Measurements from ENCODE around the gene CMTM3.
"Not testable (repeated sequence)": the region's sequence is repeated elsewhere in the genome, so short reads cannot be mapped to it uniquely, and the experiment has no call there.

Gene CMTM3

DNA sequence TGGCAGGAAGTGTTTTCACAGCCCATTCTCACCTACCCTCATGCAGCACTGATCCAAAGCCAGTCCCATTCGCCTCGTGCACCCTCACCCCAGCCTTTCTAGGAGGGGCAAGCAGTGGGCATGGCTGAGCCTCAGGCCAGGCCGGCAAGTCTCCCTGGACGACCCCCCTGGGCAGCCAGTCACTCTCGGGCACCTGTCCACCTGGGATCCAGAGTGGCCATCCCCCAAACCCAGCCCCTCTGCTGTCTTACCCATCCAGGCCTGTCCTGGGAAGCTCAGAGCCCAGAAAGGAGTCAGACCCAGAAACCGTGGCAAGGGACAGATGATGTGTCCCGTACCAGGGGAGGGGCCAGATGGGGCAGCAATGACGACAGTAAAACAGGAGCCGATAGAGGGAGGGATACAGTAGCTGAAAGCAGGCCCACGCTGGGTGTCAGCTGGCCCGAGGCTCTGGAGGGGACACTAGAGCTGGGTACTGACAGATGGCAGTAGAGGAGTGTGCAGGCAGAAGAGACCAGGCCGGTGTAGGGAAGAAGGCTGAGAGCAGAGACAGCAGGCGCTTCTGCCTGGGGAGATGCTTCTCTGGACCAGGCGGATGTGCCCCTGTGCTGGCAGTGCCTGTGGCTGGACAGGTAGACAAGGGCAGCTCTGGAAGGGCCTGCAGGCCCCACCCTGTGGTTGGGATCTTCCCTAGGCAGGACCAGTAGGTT lies 5.8 kb downstream of the CMTM3 start:
- no peak for DNase-seq

DNA sequence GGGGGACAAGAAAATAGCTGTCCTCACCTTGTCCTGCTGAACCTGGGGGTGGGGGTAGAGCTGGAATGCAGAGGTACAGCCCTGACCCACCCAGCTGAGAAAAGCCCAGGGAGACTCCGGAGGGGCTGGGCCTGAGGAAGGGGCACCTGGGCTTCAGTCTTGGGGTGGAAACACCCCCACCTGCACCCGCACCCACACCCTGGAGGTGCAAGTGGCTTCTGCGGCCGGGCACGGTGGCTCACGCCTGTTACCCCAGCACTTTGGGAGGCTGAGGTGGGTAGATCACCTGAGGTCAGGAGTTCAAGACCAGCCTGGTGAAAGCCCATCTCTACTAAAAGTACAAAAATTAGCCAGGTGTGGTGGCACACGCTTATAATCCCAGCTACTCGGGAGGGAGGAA lies 7.4 kb downstream of the CMTM3 start:
- DNase-seq, result not testable (repeated sequence)

DNA sequence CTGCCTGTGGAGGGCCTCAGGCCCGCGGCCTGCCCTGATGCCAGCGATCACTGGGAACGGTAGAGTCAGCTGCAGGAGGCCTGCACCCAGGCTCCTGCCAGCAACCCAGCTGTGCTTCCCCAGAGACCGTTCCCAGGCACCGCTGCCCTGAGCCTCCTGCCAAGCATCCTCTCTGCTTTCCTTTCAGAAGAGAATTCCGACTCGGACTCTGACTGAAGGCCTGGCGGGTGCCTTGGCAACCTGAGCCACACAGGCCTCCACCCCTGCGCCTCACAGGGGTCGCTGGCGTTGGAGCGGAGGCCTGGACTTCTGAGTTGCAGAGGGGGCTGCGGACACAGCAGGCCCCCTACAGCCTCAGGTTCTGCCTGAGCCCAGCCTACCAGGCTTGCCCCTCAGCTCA lies 7.9 kb downstream of the CMTM3 start:
- DNase-seq, result no peak

DNA sequence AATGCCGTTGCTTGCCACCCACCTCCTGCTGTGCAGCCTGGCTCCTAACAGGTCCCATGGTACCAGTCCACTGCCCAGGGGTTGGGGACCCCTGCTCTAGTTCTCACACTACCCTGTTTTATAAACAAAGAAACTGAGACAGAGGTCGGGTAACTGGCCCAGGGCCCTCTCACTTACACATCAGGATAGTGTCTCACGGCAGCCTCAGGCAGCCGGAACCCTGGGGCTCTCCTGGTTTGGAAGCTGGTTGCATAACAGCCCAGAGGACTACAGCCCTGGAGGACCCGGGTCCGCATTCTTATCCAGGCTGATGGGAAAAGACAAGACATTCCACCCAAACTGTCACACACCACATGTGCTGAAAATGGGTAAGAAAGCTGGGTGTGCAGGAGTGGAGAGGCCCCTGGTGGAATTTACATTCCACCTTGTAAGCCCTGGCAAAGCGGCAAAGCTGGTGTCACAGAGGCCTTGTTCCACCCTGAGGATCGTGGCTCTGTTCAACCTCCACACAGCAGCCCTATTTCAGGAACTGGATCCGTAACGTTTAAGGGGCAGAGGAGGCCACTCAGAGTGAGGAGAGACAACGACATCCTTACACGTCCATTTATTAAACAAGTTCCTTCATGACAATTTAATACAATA lies 9.8 kb downstream of the CMTM3 start:
- no peak for DNase-seq

DNA sequence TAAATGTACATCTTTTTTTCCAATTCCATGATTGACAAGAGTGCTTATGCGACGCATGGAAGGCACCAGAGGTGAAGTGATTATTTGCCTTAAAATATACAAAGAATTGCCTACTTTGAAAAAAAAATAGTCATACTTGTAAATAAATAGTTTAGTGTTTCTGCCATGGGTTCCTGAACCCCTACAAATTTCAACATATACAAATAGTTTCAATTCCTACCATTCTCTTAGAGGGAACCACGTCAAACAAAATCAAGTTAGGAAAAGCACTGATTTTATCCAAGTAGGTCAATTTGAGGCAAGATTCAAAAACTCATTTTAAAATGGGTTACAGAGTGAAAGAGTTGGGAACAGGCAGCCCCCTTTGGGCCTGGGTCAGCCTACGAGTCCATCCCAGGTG lies 11.7 kb downstream of the CMTM3 start:
- no peak for DNase-seq

DNA sequence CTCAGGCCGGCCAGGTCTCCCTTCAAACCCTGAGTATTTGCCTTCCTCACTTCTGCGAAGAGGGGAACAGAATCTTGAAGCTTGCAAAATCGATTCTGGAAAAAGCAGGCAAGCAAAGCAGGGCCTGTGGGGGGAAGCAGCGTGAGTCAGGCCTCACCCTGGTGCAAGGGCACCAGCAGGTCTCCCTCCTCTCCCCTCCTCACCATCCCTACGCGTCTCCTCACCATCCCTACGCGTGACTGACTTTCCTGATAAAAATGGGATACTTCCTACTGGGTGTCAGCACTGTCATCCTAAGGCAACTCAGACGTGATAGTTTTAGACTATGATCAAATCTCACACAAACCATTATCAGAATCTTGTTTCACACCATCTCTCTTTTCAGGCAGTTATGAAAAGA lies 12.1 kb downstream of the CMTM3 start:
- no peak for DNase-seq

DNA sequence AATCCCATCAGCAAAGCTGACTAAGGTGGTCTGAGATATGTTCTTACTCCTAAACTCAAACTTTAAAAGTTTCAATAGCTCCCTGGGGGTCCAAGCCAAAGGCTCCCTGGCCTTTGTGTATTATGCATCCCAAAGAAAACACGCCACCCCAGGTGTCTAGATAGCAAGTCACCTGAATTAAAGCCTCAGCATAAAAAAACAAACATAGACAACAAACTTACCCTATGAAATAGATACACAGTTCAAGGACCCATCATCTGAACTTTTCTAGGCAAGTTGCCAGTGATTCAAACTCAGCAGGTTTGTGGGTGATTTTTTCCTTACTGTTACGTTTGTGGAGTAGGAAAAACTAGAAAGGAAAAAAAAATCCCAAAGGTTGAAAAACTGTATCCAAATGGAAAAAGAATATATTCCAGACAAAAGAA lies 12.5 kb downstream of the CMTM3 start:
- DNase-seq, result no peak

DNA sequence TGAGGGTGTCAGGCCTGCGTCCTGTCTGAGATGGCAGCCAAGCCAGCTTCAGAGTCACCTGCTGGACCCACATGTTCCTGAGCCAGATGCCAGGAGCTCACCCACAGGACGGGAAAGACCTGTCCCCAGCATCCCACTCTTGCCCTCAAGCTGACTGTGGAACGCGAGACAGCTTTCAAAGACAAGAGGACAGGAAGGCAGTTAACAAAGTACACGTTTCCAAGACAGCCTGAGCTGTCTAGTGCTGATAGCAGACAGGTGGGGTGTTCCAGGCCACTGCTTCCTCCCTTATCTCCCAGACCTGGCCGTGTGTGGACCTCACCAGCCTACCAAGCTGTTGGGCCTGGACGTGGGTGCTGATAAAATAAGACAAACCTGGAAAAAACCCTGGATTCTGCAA lies 13.2 kb downstream of the CMTM3 start:
- DNase-seq, result no peak

DNA sequence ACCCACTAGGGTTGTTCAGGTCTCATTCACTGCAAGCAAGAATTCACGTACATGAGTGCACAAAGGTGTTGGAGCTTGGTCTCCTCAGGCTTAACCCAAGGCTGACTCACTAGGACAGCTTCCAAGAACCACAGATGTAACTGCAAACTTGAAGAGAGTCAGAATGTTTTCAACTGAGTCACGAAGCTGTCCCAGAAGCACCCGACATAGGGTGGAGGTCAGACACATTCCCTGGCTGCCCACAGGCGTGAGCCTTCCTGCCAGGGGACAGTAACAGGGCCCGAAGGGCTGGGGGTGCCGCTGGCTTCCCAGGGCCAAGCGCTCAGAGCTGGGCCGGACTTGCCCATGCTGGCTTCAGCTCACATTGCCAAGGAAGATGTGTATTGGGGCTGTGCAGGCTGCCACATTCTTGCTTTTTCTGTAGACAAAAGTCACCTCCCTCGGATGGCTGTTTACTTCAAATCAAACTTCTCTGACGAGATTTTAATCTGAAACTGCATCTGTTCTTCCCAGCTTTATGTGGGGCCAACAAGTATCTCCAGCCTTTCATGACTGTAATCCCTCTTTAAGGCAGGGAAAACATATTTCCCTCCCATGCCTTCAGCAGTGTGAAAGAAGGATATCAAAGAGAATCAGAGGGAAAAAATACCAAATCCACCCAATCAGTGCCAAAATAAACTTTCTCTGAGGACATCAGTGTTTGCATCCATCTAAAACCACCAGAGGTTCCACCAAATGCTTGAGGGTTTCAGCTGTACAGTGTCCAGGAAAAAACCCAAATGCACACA lies 14.3 kb downstream of the CMTM3 start:
- no peak for DNase-seq

DNA sequence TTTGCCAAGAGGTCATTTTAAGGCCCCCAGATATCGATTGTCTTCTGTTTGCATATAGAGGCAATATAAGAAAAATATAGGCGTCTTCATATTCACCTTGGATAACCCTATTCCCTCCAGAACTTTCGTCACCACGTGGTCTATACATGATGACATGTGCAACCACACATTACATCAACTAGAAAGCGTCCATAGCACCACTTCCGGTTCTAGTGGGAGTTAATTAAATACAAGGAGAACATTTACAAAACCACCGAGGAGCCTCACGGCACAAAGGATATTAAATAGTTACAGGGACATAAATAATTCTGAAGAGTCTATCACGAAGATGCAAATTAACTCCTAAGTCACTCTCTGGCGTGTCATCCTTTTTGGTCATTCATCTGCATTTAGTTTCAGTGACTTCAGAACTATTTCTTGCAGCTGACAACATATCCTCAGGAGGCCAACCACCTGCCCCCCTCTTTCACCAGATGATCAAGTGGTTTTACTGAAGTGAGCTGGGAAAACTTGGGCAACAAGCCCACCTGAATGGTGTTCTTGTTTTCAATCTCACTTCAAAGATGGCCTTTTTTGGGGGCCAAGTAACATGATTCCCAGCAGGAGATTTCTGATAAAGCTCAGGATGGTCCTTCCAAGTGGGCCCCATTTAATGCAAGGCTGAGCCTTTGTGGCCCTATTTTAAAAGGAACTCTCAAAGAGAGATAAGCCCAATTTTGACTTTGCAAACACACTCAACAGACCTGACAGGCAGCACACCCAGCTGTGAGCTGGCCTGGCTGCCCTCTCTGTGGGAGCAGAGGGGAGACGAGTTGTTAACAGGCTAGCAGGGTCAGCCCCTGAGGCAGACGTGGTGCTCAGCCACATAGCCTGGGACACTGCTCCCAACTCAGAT lies 15.3 kb downstream of the CMTM3 start:
- no peak for DNase-seq

DNA sequence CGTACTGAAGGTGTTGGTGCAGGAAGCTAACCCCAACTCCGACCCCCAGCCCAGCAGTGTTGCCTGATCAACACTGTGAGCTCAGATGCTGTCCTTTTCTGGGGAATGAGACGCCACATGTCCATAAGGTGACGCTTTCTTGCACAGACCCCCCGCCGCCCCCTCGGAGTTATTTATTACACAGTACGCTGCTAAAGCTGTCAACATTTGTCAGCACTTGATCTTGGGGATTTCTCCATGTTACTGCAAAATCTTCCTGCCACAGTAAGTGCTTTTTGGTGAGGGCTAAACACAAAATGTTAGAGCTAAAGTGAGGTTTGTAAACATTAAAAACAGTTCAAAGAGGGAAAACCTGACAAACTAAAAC lies 15.9 kb downstream of the CMTM3 start:
- DNase-seq, result no peak

DNA sequence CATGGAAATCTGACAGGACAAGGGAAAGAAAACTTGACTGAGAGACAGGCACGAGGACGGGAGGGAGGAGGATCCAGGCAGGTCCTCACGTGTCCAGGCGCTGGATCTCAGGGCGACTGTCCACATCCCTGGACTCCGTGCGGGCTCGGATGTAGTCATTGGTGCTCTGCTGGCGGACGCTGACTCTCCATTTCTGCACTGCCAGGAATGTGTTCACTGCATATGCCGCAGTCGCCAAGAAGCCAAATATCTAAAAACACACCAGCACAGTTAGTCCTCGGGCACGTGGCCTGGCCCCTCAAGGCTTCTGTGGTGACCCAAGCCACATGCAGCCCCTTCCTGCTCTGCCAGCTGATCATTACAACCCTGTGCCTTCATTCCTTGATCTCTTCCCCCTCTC lies 17.5 kb downstream of the CMTM3 start:
- no peak for DNase-seq

DNA sequence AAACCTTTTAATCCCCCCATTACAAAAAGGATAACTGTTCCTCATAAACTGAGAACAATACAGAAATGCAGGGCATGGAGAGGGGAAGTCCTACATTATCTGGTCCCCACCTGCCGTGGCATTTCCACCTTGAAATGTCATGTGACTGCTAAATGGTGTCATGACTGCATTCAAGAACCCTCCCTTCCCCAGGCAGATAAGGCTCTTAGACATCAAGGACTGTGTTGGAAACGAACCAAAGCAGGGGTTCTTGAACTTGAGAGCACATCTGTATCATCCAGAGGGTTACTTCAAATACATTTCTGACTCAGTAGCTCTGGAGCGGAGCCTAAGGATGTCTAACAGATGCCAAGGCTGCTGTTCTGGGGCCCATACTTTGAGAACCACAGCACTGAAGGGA lies 18.4 kb downstream of the CMTM3 start:
- DNase-seq, result no peak

DNA sequence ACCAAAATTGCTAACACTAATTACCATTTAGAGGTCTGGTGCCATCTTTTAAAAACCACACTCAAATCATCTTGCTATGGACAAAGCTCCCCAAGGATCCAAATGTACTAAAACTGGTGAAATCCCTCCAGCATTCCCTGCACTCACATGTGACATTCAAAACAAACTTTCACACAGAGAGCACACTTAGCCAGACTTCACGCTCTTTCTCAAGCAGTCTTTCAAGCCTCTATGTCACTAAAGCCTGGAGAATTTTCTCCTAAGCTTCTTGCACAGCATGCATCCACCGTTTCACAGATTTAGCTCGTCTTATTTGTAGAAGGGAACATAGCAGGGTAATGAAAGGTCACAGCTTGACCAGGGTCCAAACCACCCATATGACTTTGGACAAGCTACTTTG lies 19.3 kb downstream of the CMTM3 start:
- no peak for DNase-seq

DNA sequence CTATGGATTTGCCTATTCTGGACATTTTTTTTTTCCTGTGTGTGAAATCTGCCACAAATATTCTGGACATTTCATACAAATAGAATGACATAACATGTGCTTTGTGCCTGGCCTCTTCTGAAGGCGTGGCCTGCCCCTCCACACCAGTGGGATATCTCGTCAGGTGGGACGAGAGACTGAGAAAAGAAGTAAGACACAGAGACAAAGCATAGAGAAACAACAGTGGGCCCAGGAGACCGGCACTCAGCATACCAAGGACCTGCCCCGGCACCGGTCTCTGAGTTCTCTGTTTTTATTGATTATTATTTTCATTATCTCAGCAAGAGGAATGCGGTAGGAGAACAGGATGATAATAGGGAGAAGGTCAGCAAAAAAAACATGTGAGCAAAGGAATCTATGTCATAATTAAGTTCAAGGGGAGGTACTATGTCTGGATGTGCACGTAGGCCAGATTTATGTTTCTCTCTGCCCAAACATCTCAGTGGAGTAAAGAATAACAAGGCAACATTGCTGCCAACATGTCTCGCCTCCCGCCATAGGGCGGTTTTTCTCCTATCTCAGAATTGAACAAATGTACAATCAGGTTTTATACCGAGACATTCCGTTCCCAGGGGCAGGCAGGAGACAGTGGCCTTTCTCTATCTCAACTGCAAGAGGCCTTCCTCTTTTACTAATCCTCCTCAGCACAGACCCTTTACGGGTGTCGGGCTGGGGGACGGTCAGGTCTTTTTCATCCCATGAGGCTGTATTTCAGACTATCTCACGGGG lies 23.3 kb downstream of the CMTM3 start:
- DNase-seq, result not testable (repeated sequence)

DNA sequence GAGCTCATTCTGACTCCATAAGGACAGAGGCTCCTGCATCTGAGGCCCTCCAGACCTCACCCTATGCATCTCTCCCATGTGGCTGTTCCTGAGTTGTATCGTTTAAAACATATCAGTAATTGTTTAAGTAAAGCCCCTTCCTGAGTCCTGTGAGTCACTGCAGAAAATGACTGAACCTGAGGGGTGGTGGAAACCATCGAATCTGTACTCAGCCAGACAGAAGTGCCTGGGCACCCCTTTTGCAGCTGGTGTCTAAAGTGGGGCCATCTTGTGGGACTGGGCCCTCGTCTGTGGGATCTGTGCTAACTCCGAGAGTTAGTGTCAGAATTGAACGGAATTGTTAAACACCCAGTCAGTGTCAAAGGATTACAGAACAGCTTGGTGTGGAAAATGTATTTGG lies 25.4 kb downstream of the CMTM3 start:
- no peak for DNase-seq

DNA sequence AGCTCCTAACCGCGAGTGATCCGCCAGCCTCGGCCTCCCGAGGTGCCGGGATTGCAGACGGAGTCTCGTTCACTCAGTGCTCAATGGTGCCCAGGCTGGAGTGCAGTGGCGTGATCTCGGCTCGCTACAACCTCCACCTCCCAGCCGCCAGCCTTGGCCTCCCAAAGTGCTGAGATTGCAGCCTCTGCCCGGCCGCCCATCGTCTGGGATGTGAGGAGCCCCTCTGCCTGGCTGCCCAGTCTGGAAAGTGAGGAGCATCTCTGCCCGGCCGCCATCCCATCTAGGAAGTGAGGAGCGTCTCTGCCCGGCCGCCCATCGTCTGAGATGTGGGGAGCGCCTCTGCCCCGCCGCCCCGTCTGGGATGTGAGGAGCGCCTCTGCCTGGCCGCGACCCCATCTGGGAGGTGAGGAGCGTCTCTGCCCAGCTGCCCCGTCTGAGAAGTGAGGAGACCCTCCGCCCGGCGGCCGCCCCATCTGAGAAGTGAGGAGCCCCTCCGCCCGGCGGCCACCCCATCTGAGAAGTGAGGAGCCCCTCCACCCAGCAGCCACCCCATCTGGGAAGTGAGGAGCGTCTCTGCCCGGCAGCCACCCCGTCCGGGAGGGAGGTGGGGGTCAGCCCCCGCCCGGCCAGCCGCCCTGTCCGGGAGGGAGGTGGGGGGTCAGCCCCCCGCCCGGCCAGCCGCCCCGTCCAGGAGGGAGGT lies 26.2 kb downstream of the CMTM3 start:
- not testable (repeated sequence) for DNase-seq

DNA sequence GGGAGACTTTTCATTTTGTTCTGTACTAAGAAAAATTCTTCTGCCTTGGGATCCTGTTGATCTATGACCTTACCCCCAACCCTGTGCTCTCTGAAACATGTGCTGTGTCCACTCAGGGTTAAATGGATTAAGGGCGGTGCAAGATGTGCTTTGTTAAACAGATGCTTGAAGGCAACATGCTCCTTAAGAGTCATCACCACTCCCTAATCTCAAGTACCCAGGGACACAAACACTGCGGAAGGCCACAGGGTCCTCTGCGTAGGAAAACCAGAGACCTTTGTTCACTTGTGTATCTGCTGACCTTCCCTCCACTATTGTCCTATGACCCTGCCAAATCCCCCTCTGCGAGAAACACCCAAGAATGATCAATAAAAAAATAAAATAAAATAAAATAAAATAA lies 27.1 kb downstream of the CMTM3 start:
- DNase-seq, result not testable (repeated sequence)

DNA sequence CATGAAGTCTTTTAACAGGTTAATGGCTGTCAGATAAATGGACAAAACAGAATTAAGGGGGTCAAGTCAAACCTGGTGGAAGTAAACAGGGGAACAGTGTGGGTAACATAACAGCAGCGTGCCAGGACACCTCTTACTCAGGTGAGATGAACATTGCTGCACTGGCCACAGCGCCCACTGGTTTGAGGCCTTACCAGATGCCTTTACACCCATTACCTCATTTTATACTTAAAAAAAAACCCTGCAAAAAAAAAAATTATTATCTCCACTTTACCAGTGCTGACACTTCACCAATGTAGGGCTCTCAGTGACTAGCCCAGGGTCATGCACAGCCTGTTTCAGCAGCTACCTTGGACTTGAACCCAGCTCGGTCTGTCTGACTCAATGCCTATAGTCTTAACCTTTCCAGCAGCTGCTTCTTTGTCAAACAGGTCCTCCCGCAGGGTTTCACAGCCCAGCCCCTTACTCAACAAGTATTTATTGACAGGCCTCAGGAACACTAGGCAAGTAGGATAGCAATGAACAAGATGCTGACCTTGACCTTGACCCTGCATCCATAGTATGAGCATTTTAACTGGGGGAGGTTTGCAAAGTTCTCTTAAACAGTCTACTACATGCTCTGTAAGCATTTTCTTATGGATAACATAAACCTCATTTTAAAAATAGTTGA lies 30.2 kb downstream of the CMTM3 start:
- no peak for DNase-seq

DNA sequence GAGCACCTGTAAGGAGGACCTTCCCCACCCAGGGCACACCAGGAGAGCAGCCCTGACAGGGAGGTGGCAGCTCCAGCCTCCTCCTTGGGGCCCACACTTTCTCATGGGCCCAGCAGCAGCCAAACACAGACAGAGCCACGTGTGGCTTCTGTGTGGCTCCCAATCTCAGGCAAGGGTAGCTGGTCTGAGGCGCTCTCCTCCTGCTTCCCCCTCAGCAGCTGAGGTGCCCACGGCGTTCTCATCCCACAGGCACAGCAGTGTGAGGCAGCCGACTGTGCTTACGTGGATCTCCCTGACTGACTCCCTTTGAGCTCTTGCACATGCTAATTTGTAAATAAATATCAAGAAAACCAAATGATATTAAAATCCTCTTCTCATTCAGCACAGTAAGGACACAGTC lies 30.9 kb downstream of the CMTM3 start:
- no peak for DNase-seq

DNA sequence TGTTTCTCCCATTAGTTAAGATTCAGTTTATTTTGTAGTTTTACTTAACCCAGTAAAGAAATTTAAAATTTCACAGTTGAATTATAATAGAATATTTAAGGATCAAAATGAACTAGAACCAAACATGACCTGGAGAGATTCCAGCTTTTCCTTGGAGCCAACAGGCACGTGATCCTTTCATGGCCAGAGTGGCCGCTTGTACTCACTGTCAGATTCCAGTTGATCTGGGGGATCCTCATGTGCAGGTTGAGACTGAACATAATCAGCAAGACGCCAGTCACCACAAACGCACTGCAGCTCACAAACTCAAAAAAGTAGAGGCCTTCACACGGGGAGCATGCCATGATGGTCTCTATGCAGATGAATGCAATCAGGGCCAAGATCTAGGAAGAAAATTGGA lies 31.7 kb downstream of the CMTM3 start:
- no peak for DNase-seq

Data from CD4-positive, alpha-beta T cell treated with Interleukin-4 for 4 hours (primary cell).